ENCODE results near the gene NOS3.

Gene NOS3

DNA sequence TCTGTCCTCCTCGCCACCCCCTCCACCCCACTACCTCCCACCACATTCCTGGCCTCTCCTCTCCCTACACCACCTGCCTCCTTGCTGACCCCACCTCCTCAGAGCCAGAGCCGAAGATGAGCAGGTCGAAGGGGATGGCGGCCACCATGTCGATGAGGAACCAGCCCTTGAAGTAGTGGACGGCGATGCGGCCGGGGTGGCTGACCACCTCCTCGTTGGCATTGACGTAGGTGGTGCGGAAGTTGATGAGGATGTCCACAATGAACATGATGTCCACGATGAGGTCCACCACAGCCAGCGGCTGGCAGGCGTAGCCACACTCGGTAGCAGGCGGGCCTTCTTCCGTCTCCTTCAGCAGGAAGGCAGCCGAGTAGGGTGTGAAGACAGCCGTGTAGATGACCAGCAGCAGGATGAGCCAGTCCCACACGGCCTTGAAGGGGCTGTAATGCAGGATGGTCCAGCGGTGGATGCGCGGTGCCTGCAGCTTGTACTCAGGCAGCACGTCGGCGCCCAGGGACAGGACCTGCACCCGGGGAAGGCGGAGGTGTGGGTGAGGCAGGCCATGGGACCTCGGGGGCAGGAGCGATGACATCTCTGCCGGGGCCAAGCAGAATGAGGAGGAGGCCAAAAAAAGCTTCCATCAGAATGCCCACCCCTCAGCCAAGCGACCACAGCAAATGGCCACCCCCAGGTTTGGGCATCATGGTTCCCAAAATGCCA is 38.3 kb upstream of the NOS3 start:
- no peak for DNase-seq

DNA sequence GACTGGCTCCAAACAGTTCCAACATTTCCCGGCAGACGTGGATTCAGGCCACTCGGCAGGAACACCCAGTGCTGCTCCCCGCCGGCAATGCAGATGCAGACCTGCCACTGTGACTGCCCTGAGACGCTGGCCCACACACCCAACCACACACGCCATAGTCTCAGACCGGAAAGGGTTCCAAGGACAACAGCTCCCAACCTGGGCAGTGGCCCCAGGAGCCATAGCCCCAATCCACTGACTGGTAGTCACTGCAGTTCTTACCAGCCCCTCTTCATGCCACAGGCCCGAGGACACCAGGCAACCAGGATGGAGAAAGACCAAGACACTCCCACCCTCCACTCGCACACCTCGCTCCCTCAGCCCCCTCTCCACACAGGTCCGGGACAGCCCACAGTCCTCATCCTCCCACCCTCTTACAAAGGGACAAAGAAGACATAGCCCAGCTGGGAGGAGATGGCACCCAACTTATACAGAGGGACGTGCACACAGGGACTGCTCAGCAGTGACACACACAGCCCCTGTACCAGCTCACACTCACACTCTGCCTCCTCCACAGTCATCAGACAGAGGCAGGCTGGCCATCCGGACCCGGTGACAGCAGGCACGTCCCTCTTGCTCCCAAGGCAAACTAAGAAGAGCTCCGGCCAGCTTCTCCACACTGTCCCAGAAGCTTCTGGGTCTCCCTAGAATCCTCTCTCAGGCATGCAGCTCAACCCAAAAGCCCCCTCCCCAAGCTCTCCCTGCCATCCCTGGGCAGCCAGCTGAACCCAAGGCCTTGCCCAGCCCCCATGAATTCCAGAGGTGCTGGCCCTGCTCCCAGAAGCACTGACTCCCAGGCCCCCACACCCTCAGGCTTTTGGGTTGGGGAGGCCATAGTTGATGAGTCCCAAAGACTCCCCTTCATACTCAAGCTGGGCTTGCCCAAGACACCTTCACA is 37.5 kb upstream of the NOS3 start:
- no peak for DNase-seq

DNA sequence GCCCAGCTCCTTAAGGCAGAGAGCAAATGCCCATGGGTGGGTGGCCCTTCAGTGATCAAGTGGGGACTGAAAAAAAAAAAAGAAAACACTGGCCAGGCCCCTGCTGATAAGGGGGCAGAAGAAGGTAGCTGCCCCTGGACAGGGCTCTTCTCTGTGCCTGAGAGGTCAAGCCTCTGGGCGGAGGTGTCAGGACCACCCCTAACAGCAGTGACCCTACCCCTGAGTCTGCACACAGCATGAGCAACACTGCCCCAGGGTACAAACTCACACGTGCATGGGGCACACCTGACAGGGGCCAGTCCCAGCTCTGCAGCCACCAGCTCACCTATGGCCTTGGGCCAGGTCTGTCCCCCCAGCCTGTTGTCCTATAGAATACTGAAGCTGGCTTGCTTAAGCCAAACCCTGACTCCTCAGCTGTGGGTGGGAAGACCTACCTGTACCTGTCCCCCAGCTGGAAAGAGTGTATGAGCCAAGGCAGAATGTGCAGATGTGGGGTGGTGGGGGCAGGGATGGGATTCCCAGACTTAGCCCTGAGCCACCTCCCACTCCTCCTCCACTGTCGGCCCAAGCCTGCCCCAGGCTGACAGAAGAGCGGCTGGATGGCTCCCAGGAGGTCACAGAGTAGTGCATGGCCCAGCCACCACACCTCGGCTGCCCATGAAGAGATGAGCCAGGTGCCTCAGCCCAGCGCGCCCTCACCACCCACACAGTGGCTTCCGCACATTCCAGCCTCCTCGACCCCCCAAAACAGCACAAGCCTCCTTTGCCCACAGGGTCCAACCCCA is 36.4 kb upstream of the NOS3 start:
- DNase-seq = no peak

DNA sequence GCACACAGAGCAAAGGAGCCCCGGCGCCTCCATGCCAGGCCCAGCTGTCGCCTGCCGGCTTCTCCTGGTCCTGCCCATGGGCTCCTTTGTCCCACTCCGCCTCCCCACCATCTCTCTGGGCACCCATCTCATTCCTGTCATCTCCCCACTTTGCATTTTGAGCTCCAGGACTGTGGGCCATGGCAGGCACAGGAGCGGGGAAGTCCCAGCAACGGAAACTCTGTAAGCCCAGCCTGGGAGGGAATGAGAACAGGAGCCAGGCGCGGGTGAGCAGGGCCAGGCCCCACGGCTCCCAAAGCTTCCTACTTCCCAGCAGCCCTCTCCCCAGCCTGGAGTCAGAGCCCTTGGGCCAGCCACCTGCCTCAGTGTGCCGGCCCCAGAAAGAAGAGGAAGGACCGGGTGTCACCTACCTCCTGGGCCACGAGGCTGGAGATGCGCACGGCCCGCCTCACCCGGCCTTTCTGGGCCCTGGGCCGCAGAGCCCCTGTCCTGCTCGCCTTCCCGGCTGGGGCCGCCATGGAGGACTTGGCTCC is 35.8 kb upstream of the NOS3 start:
- DNase-seq = no peak

DNA sequence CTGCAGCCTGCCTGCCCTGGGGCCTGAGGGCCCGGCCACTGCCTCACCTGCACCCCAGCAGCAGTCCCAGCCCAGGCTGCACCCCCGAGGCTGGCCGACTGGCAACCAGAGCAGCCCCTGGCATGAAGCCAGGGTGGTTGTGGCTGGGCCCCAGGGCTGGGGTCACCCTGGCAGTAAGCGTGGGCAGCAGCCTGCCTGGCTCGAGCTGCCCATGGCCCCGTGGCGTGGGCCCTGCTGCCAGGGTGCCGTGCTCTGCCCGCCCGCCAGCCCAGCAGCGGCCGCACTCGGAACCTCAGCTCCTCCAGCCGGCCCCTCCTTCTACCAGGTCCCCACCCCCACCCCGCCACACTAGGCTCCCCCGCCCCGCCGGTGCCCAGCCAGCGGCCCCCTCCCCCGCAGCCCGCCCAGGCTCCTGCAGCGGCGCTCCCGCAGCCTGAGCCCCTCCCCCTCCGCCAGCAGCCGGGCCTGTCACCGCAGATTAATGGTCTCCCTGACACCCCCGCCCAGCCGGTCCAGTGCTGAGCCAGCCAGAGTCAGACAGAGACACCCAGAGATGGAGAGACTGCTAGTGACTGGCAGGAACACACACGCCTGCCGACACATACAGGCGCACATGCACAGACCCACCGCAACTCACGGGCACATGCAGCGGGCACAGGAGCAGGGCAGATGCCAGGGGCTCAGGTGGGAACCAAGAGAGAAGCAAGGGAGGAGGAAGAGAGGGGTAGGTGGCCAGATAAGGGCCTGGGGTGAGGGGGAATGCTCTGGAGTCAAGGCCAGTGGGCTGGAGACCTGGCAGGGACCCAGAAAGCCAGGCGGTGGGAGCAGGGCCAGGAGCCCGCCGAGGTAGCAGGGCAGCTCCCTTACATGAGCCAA is 35.1 kb upstream of the NOS3 start:
- no peak for DNase-seq

DNA sequence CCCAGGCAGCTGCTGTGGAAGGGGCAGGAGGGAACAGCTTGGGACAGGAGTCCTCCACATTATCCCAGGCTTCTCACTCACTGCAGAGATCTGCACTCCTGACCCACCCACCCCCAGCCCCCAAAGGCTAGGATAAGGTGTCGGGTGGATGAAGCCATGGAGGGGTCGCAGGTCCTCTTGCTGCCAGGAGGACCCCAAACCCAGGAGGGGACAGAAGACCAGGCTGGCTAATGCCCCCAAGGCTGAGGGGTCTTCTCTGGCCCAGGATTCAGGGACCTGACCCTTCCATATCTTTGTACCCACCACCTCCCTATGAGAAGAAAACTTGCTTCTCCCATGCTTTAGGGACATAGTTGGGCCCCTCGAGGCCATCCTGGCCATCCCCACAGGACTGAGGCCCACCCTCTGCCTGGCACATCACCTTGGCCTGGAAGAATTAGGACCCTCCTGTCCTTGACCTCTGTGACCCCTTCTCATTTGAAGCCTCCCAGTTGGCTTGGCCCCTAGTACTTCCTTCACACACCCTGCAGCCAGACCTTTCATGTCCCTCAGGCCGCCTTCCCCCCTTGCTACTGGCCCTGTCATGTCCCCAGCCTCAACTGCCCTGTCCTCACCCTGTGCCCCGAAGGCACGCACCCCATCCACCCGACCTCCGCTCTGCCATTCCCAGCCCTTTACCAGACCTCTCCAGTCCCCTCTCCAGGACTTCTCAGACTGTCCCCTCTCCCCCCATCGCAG is 34.3 kb upstream of the NOS3 start:
- no peak for DNase-seq

DNA sequence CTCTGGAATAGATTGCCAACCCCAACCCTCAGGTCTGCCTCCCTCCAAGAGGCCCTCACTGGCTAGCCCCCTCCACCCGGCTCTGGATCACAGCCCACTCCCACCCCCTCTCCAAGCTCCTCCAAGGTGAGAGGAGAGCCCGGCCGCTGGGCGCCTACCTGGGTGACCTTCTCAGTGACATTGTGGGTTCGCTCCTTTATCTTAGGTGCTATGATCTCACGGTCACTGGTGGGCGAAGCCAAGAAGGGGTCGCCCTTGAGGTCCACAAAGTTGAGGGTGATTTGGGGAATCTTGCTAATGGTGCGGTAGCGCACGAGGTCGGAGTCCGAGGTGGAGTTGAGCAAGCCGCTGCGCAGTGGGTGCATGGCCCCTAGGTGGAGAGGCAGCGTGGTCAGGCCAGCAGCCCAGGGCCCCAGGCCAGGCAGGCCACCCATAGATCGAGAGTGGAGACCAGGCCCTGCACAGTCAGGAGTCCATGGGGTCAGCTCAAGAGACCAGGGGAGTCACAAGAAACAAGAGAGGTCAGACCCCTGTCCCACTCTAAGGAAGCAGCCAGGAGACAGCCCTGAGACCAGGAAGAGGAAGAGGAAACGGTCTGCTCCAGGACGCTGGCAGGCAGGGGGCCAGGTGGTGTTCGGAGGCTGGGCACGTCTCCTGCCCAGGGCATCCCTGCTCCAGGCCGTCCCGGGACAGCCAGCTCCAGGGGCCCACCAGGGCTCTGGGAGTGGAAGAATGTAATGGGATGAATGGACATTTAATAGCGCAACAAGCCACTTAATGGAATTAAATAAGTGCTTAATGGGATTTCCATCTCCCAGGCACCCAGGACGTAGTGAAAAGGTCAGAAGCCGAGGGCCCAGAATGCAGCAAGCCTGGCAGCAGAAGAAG is 33.4 kb upstream of the NOS3 start:
- no peak for DNase-seq

DNA sequence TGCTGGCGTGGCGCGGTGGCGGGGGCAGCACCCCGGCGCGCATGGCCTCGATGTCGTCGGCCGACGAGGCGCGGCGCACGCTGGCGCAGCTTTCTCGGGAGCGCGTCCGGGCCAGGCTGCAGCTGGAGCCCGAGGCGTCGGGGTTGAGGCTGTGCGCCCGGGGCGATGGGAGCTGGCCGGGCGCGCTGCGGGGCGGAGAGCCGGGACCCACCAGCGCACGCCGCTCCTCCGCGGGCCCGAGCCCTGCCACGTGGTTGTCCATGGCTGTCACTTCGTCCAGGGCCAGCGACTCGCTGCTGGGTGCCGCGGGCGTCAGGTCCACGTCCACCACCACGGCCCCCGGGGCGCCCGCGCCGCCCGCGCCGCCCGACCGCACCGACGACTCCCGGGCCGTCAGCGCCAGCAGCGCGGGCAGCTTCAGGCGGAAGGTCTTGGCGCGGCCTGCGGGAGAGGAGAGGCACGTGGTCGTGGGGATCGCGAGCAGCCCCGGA is 32.7 kb upstream of the NOS3 start:
- DNase-seq = no peak

DNA sequence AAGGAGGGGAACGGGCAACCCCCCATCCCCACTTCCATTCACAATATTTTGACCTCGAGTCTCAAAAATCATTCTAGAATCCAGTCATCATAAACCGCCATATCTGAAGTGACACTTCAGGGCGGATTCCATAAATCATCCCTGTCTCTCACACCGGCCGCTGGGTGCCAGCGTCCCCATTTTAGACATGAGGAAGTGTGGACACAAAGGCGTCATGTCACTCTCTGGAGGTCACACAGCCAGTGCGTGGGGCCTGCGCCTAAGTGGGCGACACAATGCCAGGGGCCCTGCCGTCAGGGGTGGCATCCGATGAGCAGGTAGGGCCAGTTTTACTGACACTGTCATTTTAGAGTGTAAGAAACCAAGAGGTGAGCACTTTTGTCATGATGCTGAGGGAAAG is 32.2 kb upstream of the NOS3 start:
- DNase-seq = no peak

DNA sequence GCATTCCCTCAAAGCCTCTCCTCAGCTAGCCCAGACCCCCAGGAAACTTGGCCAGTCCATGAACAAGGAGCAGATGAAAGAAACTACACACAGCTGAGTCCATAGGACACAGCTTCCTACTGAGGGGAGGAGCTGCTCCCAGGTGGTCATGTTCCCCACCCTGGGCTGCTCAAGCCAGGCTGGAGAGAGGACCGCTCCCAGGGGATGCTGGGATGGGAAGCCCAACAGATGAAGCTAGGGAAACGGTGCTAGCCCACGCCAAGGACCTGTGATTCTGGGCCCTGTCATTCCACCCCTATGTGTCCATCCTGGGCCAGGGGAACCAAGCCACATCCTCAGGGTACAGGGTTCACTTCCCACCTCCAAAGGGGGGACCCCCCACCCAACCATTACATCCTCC is 31.7 kb upstream of the NOS3 start:
- no peak for DNase-seq

DNA sequence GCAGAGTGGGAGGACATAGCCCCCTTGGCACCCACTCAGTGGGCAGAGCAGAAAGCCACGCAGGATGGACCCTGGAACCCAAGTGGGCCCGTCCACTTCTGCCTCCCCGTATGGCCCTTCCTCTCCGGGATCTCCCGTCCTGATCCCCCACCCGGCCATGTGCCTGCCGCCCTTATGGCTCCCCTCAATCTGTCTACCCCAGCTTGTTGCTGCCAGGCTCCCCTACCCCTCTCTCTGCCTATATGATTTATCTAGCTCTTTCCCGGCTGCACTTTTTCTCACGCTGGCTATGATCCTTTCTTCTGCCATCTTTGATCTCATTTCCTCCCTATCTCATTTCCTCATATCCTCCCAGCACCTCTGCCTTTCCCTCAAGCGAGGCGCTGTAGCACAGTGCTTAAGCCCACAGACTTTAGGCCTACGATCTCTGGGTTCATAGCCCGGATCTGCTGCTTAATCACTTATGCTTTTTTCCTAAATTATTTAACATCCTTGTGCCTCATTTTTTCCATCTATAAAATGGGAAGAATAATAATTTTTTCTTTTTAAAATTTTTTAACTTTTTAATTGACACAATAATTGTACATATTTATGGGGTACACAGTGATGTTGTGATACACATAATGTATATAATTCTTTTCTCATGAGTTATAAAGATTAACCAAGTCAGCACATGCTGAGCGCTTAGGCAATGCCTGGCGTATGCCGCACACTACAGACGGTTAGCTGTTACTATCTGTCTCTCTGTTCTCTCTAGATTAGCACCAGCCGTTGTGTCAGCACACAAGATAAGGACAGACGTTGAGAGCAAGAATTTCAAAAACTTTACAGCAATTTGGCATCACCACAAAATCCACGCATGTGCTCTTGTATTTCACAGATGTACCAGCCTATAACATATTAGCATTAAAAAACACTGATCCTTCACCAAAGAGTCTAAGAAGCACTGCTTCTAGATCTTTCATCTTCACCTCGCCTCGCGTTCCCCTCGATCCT is 30.8 kb upstream of the NOS3 start:
- no peak for DNase-seq

DNA sequence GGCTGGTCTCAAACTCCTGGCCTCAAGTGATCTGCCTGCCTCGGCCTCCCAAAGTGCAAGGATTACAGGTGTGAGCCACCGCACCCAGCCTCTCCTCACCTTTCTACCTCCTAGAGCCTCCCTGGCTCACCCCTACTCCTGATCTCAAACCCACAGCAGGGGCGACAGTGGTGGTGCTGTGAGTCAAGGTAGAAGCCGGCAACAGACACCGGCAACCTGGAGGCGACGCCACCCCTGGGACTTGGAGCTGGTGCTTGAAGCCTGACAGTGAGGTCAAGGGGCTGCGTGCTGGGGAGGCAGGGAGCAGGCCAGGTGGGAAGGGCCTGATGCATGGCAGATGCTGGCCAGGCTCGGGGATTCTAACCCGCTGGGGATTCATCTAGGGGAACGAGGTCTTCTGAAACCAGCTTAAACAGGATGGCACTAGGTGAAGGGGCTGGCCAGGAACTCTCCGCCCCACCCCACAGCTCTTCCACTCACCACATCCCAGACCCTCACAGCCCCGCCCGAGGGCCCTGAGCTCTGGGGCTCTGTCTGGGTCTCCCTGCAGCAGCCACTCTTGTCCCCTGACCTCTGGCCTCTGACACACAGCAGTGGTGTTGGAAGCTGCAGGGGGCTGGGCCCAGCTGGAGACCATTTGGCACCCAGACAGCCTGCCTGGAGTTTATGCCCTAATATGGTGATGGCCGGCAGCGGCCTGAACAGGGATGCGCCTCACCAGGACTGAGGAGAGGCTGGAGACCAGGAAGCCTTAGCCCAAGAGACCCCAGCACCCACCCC is 29.1 kb upstream of the NOS3 start:
- no peak for DNase-seq

DNA sequence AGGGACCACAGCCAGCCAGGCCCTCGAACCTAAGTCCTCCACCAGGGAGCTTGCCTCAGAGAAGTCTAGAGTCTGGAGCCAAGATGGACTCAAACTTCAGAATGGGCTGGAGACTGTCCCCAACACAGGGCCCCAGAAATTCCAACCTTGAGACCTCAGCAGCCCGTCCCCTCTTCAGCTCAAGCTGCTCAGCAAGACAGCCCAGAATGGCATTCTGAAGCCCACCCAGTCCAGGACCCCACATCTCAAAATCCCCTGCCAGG is 28.6 kb upstream of the NOS3 start:
- DNase-seq = no peak

DNA sequence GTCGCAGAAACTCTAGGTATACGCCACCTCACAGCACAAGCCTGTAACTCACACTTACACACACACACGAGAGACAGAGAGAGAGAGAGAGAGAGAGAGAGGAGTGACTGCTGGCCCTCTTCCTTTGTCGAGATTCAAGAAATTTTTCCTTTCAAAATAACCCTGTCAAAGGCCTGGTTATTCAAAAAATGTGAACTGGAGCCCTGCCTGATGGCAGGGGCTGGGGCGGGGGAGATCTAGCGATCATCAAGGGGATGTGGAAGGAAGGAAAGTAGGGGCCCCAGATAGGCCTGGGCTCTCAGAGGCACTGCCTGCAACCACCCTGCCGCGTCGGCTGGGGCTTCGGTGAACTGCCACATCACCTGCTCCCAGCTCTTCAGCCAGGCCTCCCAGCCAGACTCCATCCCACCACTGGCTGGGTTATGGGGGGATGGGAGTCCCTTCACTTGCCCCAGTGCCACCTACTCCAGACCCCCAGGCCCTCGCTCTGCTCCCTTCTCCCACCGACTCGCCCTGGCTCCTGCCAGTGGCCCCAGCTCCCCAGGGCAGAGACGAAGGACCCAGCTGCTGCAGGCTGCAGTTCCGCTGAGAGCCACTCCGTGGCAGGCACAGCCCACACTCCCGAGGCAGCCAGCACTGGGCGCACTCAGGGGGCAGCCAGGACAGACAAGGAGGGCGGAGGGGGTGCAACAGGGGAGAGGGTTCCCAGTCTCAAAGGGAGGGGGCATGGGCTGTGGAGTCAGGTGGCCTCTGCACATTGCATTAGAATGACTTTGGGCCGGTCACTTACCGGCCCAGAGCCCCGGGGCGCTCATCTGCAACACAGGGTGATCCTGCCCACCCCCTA is 28.0 kb upstream of the NOS3 start:
- DNase-seq = peak; percentile 69 to 76

DNA sequence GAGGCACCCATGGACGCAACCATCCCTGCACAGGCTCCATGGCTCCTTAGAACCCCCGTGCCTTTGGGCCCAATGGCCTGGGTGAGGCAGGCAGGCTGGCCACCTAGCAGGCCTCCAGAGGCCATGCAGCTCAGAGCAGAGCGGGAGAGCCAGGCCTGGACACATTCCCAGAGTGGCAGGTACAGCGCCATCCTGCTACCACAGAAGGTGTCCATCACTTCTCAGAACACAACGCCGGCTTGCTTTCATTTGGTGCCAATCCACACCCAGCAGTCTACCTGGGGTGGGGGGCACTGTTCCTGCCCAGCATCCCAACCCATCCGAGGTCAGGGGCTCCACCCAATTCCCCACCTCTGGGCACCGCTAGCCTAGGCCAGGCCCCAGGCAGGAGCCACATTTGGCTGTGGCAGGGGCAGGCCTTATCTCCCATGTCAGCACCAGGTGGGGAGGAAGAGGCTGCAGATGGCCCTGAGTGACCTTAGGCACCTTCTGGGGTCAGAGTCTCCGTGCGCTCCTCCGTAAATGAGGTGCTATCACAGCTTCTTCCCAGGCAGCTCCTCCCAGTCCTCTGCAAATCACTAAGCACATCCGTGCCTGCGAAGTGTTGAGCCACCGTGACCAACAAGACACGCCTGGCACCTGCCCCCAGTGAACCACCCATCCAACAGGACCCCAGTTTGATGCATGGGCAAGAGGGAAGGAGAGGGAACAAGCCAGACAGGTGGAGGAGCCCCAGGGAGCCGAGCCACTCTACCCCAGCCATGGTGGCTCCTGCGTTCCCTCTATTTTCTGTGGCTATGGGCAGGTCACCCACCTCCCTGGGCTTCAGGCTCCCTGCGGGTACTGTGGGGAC is 26.9 kb upstream of the NOS3 start:
- DNase-seq = no peak

DNA sequence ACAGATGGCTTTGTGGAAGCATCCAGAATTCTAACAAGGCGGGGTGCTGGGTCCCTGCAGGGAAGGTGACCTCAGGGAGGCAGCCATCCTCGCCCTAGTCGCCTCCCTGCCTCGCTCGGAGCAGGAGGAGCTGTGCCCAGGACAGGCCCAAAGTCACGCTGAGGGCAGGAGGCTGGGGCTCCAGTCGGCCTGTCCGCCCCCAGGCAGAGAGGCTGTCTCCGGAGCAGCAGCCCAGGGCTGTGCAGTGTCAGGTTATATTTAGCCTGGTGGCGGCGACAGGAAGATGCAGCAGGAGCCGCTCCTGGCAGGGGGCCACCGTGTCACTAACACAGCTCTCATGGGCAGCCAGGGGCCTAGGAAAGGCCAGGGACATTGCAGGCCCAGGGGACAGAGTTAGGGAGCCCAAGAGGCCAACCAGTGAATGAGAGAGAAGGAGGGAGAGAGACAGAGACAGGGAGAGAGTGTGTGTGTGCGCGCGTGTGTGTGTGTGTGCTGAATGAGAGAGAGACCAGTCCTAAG is 26.2 kb upstream of the NOS3 start:
- no peak for DNase-seq
